Naive thymus-derived CD4-positive, alpha-beta T cell (primary cell): ENCODE data around the gene ADGRF1. TPM values are rescaled to one million over a fixed set of nuclear protein-coding genes. Genes with fewer than 3 reads are reported as not detected.
A peak's percentile ranks its signal among the peaks of the same experiment; 100 is the strongest.
"Not testable (repeated sequence)": the region's sequence is repeated elsewhere in the genome, so short reads cannot be mapped to it uniquely, and the experiment has no call there.

Experiments
- ATAC-seq: fragments of 150-1000 bp; cut with Tn5 transposase; 2 replicates; pipeline ENCODE4 v1.10.0; 2021; ENCODE audit warnings: mild to moderate bottlenecking, moderate library complexity
- CTCF ChIA-PET: fragments of 350-600 bp; sonication (Branson Sonifier 250); formaldehyde crosslinking; loops from one replicate; lab custom pipeline; 2021; ENCODE audit warnings: antibody characterized with exemption; lab: Charles Lee
- POLR2A ChIA-PET: fragments of 350-600 bp; sonication (Branson Sonifier 250); formaldehyde crosslinking; loops from one replicate; lab custom pipeline; 2021; ENCODE audit warnings: antibody characterized with exemption, inconsistent platforms; lab: Charles Lee
- DNase-seq, 9 donors: peaks; one replicate each; pipeline versions ENCODE4 v3.0.0 to v3.0.0-alpha.2; 2020 to 2022; ENCODE audit warnings: mixed read lengths in 1 of 9
- H3K27ac ChIP-seq: one replicate; pipeline ENCODE4 v1.7.0; 2013; ENCODE audit warnings: mild to moderate bottlenecking, low read depth, low read length, moderate library complexity
- H3K27me3 ChIP-seq, 2 donors: one replicate each; pipeline ENCODE4 v1.7.0; 2013; ENCODE audit warnings: low read length in 2 of 2, mild to moderate bottlenecking in 2 of 2, moderate library complexity in 2 of 2; ENCODE audit not compliant: control insufficient read depth in 2 of 2, insufficient read depth in 2 of 2
- H3K36me3 ChIP-seq, 3 experiments: 1 replicate in 2 of 3; 2 replicates in 1 of 3; pipeline ENCODE4 v1.7.0; 2013; ENCODE audit warnings: low read length in 3 of 3, mild to moderate bottlenecking in 3 of 3, moderate library complexity in 1 of 3; ENCODE audit not compliant: insufficient read depth in 3 of 3, control insufficient read depth in 2 of 3
- H3K4me1 ChIP-seq, 2 donors: one replicate each; pipeline ENCODE4 v1.7.0; 2013; ENCODE audit warnings: low read length in 2 of 2, mild to moderate bottlenecking in 2 of 2, moderate library complexity in 1 of 2; ENCODE audit not compliant: control insufficient read depth in 2 of 2, insufficient read depth in 2 of 2
- H3K4me3 ChIP-seq: 2 replicates; pipeline ENCODE4 v1.7.0; 2013; ENCODE audit warnings: mild to moderate bottlenecking, low read length
- H3K9me3 ChIP-seq, 3 experiments: 1 replicate in 2 of 3; 2 replicates in 1 of 3; pipeline ENCODE4 v1.7.0; 2013; ENCODE audit warnings: low read length in 3 of 3; ENCODE audit not compliant: control insufficient read depth in 2 of 3
- H3K27ac Mint-ChIP-seq, 9 donors: one replicate each; pipeline ENCODE4 v1.8.0; 2020 to 2022; ENCODE audit warnings: mixed read lengths in 9 of 9, mild to moderate bottlenecking in 8 of 9, moderate library complexity in 5 of 9, inconsistent platforms in 2 of 9
- H3K27me3 Mint-ChIP-seq, 5 donors: one replicate each; pipeline ENCODE4 v1.8.0; 2021 to 2022; ENCODE audit warnings: mixed read lengths in 5 of 5, mild to moderate bottlenecking in 1 of 5
- H3K36me3 Mint-ChIP-seq, 5 donors: one replicate each; pipeline ENCODE4 v1.8.0; 2020 to 2022; ENCODE audit warnings: mixed read lengths in 5 of 5, mild to moderate bottlenecking in 3 of 5, inconsistent platforms in 1 of 5
- H3K4me1 Mint-ChIP-seq, 7 donors: one replicate each; pipeline ENCODE4 v1.8.0; 2020 to 2022; ENCODE audit warnings: mixed read lengths in 7 of 7, mild to moderate bottlenecking in 3 of 7, inconsistent platforms in 1 of 7
- H3K4me3 Mint-ChIP-seq, 10 donors: one replicate each; pipeline ENCODE4 v1.8.0; 2020 to 2022; ENCODE audit warnings: mild to moderate bottlenecking in 10 of 10, mixed read lengths in 10 of 10, moderate library complexity in 6 of 10, inconsistent platforms in 2 of 10
- H3K9me3 Mint-ChIP-seq, 11 donors: one replicate each; pipeline ENCODE4 v1.8.0; 2020 to 2022; ENCODE audit warnings: mixed read lengths in 11 of 11, mild to moderate bottlenecking in 4 of 11, inconsistent platforms in 1 of 11, moderate library complexity in 1 of 11
- intact Hi-C, 2 donors: fragments of 100-400 bp; cut with micrococcal nuclease; formaldehyde crosslinking; loops; one replicate each; pipeline ENCODE4 v1.15.1; 2023
- polyA plus RNA-seq, 2 donors: library from polyadenylated mRNA; unstranded; fragments of 300-500 nt; fragmentation: Illumina TruSeq; gene quantifications; one replicate each; pipeline ENCODE4 v1.2.3, GENCODE V29; 2021
- total RNA-seq, 6 experiments: library from RNA in 5 of 6; stranded (reverse) in 5 of 6; gene quantifications; 1 replicate in 5 of 6; 2 replicates in 1 of 6; pipeline ENCODE4 v1.2.3 and lab custom pipeline; 2021 to 2026

The ADGRF1 gene
- total and polyA plus RNA-seq, 7 experiments from 2014 or later, result not detected

DNA sequence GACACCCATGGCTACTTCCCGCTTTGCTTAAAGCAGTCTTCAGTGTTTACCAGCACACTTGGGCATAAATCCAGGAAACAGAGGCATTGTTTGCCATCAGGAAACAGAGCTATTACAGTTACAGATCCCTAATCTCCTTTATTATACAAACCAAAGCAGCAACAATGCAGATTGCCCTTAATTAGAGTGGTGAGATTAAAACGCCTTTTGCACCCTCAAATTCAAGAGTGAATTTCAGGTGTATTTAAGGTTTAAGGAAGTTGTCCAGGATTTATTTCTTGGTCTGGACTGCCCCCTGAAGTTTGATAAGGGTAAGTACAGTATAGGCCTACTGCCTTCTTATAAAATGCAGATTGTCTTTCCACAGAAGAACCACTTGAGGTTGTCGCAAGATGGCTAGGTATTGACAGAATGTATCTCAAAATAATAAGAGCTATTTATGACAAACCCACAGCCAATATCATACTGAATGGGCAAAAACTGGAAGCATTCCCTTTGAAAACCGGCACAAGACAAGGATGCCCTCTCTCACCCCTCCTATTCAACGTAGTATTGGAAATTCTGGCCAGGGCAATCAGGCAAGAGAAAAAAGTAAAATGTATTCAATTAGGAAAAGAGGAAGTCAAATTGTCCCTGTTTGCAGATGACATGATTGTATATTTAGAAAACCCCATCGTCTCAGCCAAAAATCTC, 51.2 kb downstream of the ADGRF1 start:
- H3K4me3 ChIP-seq, H3K4me1 ChIP-seq, H3K36me3 Mint-ChIP-seq, H3K9me3 ChIP-seq, H3K9me3 Mint-ChIP-seq, POLR2A ChIA-PET, H3K27ac Mint-ChIP-seq, H3K27me3 ChIP-seq, H3K36me3 ChIP-seq, intact Hi-C loops, H3K4me3 Mint-ChIP-seq, CTCF ChIA-PET, DNase-seq, H3K4me1 Mint-ChIP-seq, H3K27ac ChIP-seq: not testable (repeated sequence)
- peaks cover 2 to 21% (median 10%) of the 10 kb centered on the region in 5 donors for H3K27me3 Mint-ChIP-seq
- peak; percentile 38 for ATAC-seq

DNA sequence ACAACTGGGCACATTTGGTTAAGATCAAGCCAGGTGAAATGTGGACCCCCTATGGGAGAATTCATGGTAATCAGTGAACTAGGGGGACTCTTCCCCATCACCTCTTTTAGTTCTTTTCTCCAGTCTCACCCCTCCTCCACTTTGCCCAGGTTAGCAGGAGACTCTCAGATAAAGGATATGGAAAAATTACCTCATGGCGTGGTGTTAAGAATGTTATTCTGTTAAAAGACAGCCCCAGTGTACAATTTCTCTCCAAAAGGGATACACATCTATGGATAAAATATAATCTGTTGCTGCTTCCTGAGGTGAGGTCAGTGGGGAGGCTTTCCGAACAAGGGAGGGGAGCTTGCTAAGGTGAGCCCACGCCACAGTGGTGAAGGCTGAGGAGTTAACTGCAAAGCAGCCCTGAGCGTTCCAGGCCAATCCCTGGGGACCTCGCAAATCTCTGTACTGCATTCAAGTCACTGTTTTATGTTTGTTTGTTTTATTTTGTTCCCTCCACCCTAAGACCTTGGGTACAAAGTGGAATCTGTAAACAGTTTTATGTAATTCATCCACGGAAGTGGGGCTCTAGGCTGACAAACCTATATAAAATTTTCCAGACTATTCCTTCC, 52.0 kb downstream of the ADGRF1 start:
- Mint-ChIP-seq H3K36me3 (no peaks in the 10 kb centered on the region), H3K4me1 (no peaks in the 10 kb centered on the region), H3K4me3 (no peak overlapping the region), H3K9me3 (peaks cover 0 to 5% (median 0%) of the 10 kb centered on the region in 11 donors), H3K27me3 (peaks cover 2 to 25% (median 10%) of the 10 kb centered on the region in 5 donors), H3K27ac (no peak overlapping the region)
- ChIA-PET CTCF (no interaction called here), POLR2A (no interaction called here)
- intact Hi-C loops, result no loop called here
- H3K27ac ChIP-seq, result no peak overlapping the region
- no peaks in the 10 kb centered on the region for H3K4me1 ChIP-seq
- ATAC-seq, result no peak
- H3K27me3 ChIP-seq, result no peaks in the 10 kb centered on the region
- H3K4me3 ChIP-seq, result no peak overlapping the region
- no peak for DNase-seq
- H3K9me3 ChIP-seq, result no peaks in the 10 kb centered on the region
- no peaks in the 10 kb centered on the region for H3K36me3 ChIP-seq

DNA sequence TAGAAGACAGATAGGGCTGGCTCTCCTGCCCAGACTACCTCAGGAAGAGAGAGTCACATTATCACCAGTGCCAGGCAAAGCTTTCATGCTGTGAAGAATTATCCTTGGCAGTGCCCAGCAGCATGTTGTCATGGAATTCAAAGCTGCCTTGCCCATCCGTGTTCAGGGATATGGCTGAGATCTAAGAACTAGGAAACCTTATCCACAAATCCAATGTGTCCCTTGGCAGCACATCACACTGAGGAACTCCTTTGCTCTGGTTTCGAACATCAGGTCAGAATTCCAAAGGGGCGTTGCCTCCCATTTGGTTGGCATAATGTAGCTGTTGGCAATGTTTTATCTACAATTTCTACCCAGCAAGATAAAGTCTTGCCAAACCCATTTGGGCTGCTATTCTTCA, 52.7 kb downstream of the ADGRF1 start:
- Mint-ChIP-seq H3K36me3 (no peaks in the 10 kb centered on the region), H3K27ac (no peak overlapping the region), H3K27me3 (peaks cover 2 to 25% (median 10%) of the 10 kb centered on the region in 5 donors), H3K9me3 (peaks cover 0 to 5% (median 0%) of the 10 kb centered on the region in 11 donors), H3K4me1 (no peaks in the 10 kb centered on the region), H3K4me3 (no peak overlapping the region)
- H3K27ac ChIP-seq, result no peak overlapping the region
- ChIA-PET POLR2A (no interaction called here), CTCF (no interaction called here)
- no peaks in the 10 kb centered on the region for H3K9me3 ChIP-seq
- DNase-seq, result no peak
- no peak overlapping the region for H3K4me3 ChIP-seq
- ATAC-seq, result no peak
- no peaks in the 10 kb centered on the region for H3K27me3 ChIP-seq
- intact Hi-C loops, result no loop called here
- no peaks in the 10 kb centered on the region for H3K36me3 ChIP-seq
- H3K4me1 ChIP-seq, result no peaks in the 10 kb centered on the region

DNA sequence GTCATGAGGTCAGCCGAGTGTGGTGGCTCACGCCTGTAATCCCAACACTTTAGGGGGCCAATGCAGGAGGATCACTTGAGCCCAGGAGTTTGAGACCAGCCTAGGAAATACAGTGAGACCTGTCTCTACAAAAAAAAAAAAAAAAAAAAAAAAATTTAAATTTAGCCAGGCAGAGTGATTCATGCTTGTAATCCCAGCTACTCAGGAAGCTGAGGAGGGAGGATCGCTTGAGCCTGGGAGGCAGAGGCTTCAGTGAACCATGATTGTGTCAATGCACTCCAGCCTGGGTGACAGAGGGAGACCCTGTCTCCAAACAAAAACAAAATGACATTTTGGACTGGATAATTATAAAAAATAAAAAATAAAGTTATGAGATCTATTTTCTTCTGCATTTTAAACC, 56.2 kb downstream of the ADGRF1 start:
- ChIA-PET POLR2A (no interaction called here), CTCF (no interaction called here)
- Mint-ChIP-seq H3K9me3 (peaks cover 0 to 1% (median 0%) of the 10 kb centered on the region in 11 donors), H3K4me1 (no peaks in the 10 kb centered on the region), H3K27ac (no peak overlapping the region), H3K36me3 (no peaks in the 10 kb centered on the region), H3K27me3 (peaks cover 2 to 20% (median 9%) of the 10 kb centered on the region in 5 donors), H3K4me3 (no peak overlapping the region)
- no peaks in the 10 kb centered on the region for H3K9me3 ChIP-seq
- no peak for ATAC-seq
- intact Hi-C loops, result no loop called here
- H3K36me3 ChIP-seq, result no peaks in the 10 kb centered on the region
- H3K4me1 ChIP-seq, result no peaks in the 10 kb centered on the region
- H3K4me3 ChIP-seq, result no peak overlapping the region
- H3K27ac ChIP-seq, result no peak overlapping the region
- no peaks in the 10 kb centered on the region for H3K27me3 ChIP-seq
- no peak for DNase-seq

DNA sequence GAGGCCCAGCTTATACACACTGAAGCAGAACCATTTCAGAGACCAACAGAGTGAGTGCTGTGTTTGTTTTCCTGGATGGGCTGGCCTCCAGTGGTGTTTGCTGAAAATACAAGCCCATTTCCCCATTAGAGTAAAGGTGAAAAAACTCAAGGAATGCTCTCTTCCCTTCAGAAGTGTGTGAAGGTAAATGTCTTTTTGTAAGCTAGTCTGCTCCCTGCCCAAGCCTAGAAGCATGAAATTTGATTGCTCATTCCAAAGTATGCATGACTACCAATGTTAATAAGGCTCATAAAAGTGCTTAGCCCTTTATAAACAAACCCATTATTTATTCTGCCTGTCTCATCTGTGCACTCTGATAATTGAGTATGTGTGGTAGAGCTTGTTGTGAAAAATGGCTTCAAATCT, 59.1 kb downstream of the ADGRF1 start:
- no peak overlapping the region for H3K4me3 ChIP-seq
- DNase-seq (no peak), ATAC-seq (no peak)
- H3K27me3 Mint-ChIP-seq, result peaks cover 0 to 18% (median 4%) of the 10 kb centered on the region in 5 donors
- no peak overlapping the region for H3K4me3 Mint-ChIP-seq
- ChIA-PET POLR2A (no interaction called here), CTCF (no interaction called here)
- no peak overlapping the region for H3K27ac Mint-ChIP-seq
- no peaks in the 10 kb centered on the region for H3K9me3 ChIP-seq
- peaks cover 0 to 1% (median 0%) of the 10 kb centered on the region in 11 donors for H3K9me3 Mint-ChIP-seq
- intact Hi-C loops, result no loop called here
- no peaks in the 10 kb centered on the region for H3K4me1 Mint-ChIP-seq
- no peaks in the 10 kb centered on the region for H3K36me3 ChIP-seq
- H3K4me1 ChIP-seq, result no peaks in the 10 kb centered on the region
- no peaks in the 10 kb centered on the region for H3K27me3 ChIP-seq
- no peak overlapping the region for H3K27ac ChIP-seq
- no peaks in the 10 kb centered on the region for H3K36me3 Mint-ChIP-seq

DNA sequence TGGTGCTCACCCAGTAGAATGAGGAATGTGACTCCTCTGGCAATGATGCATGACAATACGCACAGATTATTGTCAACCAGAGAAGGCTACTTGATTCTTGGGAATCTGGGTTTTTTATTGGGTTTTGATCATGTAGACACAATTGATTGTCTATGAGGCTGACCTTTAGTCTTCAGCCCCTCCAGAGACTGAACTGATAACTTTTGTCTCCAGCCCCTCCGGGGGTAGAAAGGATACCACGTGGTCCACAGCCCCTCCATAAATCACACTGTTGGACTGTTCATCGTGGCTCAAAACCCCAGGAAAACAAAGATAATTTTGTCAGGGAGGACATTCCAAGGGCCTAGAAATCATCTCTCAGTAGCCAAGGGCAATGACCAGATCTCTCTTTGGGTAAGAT, 62.9 kb downstream of the ADGRF1 start:
- intact Hi-C loops, result no loop called here
- ChIA-PET POLR2A (no interaction called here), CTCF (no interaction called here)
- no peak overlapping the region for H3K4me3 ChIP-seq
- H3K27ac ChIP-seq, result no peak overlapping the region
- Mint-ChIP-seq H3K9me3 (peaks cover 0 to 1% (median 0%) of the 10 kb centered on the region in 11 donors), H3K4me1 (no peaks in the 10 kb centered on the region), H3K27ac (no peak overlapping the region), H3K27me3 (peaks cover 0 to 12% (median 0%) of the 10 kb centered on the region in 5 donors), H3K4me3 (no peak overlapping the region), H3K36me3 (no peaks in the 10 kb centered on the region)
- ATAC-seq, result no peak
- H3K27me3 ChIP-seq, result no peaks in the 10 kb centered on the region
- no peaks in the 10 kb centered on the region for H3K4me1 ChIP-seq
- H3K36me3 ChIP-seq, result no peaks in the 10 kb centered on the region
- H3K9me3 ChIP-seq, result no peaks in the 10 kb centered on the region
- no peak for DNase-seq

DNA sequence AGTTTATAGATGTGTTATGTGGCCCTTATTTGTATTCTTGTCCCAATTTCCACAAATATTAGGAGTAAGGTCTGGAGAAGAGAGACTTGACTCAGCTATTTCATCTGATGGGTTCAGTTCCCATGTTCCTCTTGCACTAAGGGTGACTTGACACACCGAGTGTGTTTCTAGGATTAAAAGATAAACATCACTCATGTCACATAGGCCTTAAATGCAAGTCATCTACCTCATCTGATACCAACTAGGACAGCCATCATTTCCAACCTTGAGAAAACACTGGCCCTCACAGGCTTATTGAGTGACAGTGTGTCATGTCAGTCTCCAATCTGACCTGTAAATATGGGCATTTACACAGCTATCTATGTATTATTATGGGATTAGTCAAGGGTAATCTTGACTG, 67.3 kb downstream of the ADGRF1 start:
- no peaks in the 10 kb centered on the region for H3K36me3 ChIP-seq
- no peak for ATAC-seq
- Mint-ChIP-seq H3K4me3 (no peak overlapping the region), H3K4me1 (no peaks in the 10 kb centered on the region), H3K27ac (no peak overlapping the region), H3K9me3 (peaks cover 0 to 4% (median 0%) of the 10 kb centered on the region in 11 donors), H3K27me3 (peaks cover 0 to 14% (median 5%) of the 10 kb centered on the region in 5 donors), H3K36me3 (no peaks in the 10 kb centered on the region)
- no peak for DNase-seq
- ChIA-PET CTCF (no interaction called here), POLR2A (no interaction called here)
- intact Hi-C loops, result no loop called here
- H3K4me1 ChIP-seq, result no peaks in the 10 kb centered on the region
- no peak overlapping the region for H3K27ac ChIP-seq
- no peak overlapping the region for H3K4me3 ChIP-seq
- no peaks in the 10 kb centered on the region for H3K27me3 ChIP-seq
- H3K9me3 ChIP-seq, result no peaks in the 10 kb centered on the region
